ENCODE data around the gene MTX1. TPM values are rescaled to one million over a fixed set of nuclear protein-coding genes. Genes with fewer than 3 reads are reported as not detected.
A peak's percentile ranks its signal among the peaks of the same experiment; 100 is the strongest.

The MTX1 gene
- total and polyA plus RNA-seq, 2 experiments from 2014 or later, result 77.7 to 106 TPM

GRCh38 chr1:155254228-155254713, 45.8 kb downstream of the MTX1 start (continued):
- TF ChIP-seq REST (IDR thresholded peaks at IDR 0.05; ENCODE audit: unreplicated experiment), result no peak
- no peak for TF ChIP-seq EZH2 (IDR thresholded peaks at IDR 0.05; ENCODE audit: low read depth, unreplicated experiment)
- no peak for TF ChIP-seq ZNF331 (CRISPR knock-in tag; IDR thresholded peaks at IDR 0.05; ENCODE audit: low read depth)

GRCh38 chr1:155254714-155255242, 46.3 kb downstream of the MTX1 start:
- Mint-ChIP-seq H3K4me3 (peak overlapping the region; percentile 83), H3K4me1 (peaks cover 28% of the 10 kb centered on the region), H3K9me3 (no peaks in the 10 kb centered on the region), H3K27ac (no peak overlapping the region), H3K27me3 (ENCODE audit: insufficient read depth, low read depth, poor library complexity) (peaks cover 13% of the 10 kb centered on the region), H3K36me3 (ENCODE audit: low read depth) (peaks cover 20% of the 10 kb centered on the region)
- ATAC-seq (peak; percentile 9; the same call in 2 of the 3 replicates), DNase-seq (ENCODE audit: low spot score) (no peak)
- peaks cover 17% of the 10 kb centered on the region; the same call in 1 of the 2 replicates for H3F3A ChIP-seq (replicated peaks; ENCODE audit: low read depth)
- peaks cover 9% of the 10 kb centered on the region; the same call in 1 of the 2 replicates for H3K36me3 ChIP-seq (ENCODE audit: insufficient read depth)
- H3K4me2 ChIP-seq, result peak overlapping the region; percentile 98
- no peaks in the 10 kb centered on the region for H3K27me3 ChIP-seq (ENCODE audit: insufficient read depth)
- H2AFZ ChIP-seq, result peak overlapping the region; percentile 69; the same call in 1 of the 2 replicates
- no peaks in the 10 kb centered on the region for H3K9me2 ChIP-seq (ENCODE audit: insufficient read depth)
- peaks cover 16% of the 10 kb centered on the region; the same call in 1 of the 2 replicates for H3K4me1 ChIP-seq (ENCODE audit: insufficient read depth)
- peak overlapping the region; percentile 89 for H3K4me3 ChIP-seq
- H3K79me2 ChIP-seq (replicated peaks; ENCODE audit: insufficient read depth), result no peaks in the 10 kb centered on the region; the same call in 1 of the 2 replicates
- H4K20me1 ChIP-seq (replicated peaks; ENCODE audit: insufficient read depth), result no peaks in the 10 kb centered on the region
- no peak overlapping the region for H3K27ac ChIP-seq (ENCODE audit: low read depth)
- no peak for TF ChIP-seq ZNF462 (CRISPR knock-in tag; IDR thresholded peaks at IDR 0.05)
- no peak for TF ChIP-seq STAT1 (IDR thresholded peaks at IDR 0.05; ENCODE audit: unreplicated experiment)
- no peak for TF ChIP-seq ETS1 (IDR thresholded peaks at IDR 0.05)
- TF ChIP-seq POLR2AphosphoS5 (IDR thresholded peaks at IDR 0.05; ENCODE audit: low read depth), result no peak
- TF ChIP-seq ZNF114 (CRISPR knock-in tag; IDR thresholded peaks at IDR 0.05), result no peak
- no peak for TF ChIP-seq EZH2phosphoT487 (IDR thresholded peaks at IDR 0.05; ENCODE audit: unreplicated experiment)
- TF ChIP-seq EZH2 (IDR thresholded peaks at IDR 0.05; ENCODE audit: low read depth, unreplicated experiment), result no peak
- TF ChIP-seq NANOG (IDR thresholded peaks at IDR 0.05; ENCODE audit: borderline replicate concordance), result no peak
- TF ChIP-seq JUNB (IDR thresholded peaks at IDR 0.05; ENCODE audit: unreplicated experiment), result no peak
- no peak for TF ChIP-seq ZNF331 (CRISPR knock-in tag; IDR thresholded peaks at IDR 0.05; ENCODE audit: low read depth)
- no peak for TF ChIP-seq CREB1 (CRISPR knock-in tag; IDR thresholded peaks at IDR 0.05; ENCODE audit: low read depth)
